OCI-LY1 (cell line): ENCODE results near the gene ESPL1.
A peak's percentile ranks its signal among the peaks of the same experiment; 100 is the strongest.

Experiments used
- H2AFZ ChIP-seq: fragments of 200-600 bp; sonication (generic), shearing (Covaris generic); 2 replicates; pipeline ENCODE4 v1.6.0; 2014; ENCODE audit warnings: antibody characterized with exemption, mild to moderate bottlenecking, low read length
- H3F3A ChIP-seq: fragments of 200-600 bp; sonication (generic), shearing (Covaris generic); 2 replicates; pipeline ENCODE4 v1.6.0; 2014; ENCODE audit warnings: mild to moderate bottlenecking, antibody characterized with exemption, low read length, moderate library complexity; ENCODE audit not compliant: insufficient read depth
- H3K27ac ChIP-seq: fragments of 200-600 bp; sonication (generic); 2 replicates; pipeline ENCODE4 v1.5.1; 2014; ENCODE audit warnings: low read length, mixed run types, mild to moderate bottlenecking, low read depth; ENCODE audit not compliant: poor library complexity, severe bottlenecking
- H3K27me3 ChIP-seq: fragments of 200-600 bp; sonication (generic); 2 replicates; pipeline ENCODE4 v1.6.0; 2014; ENCODE audit warnings: antibody characterized with exemption, mild to moderate bottlenecking, low read length, moderate library complexity; ENCODE audit not compliant: insufficient read depth
- H3K36me3 ChIP-seq: fragments of 200-600 bp; sonication (generic); 2 replicates; pipeline ENCODE4 v1.6.1; 2014; ENCODE audit warnings: mild to moderate bottlenecking, antibody characterized with exemption, low read length, moderate library complexity, mixed read lengths; ENCODE audit not compliant: insufficient read depth
- H3K4me1 ChIP-seq: fragments of 200-600 bp; sonication (generic); 2 replicates; pipeline ENCODE4 v1.5.1; 2014; ENCODE audit warnings: mild to moderate bottlenecking, low read length, moderate library complexity; ENCODE audit not compliant: insufficient read depth, severe bottlenecking
- H3K4me2 ChIP-seq: fragments of 200-600 bp; sonication (generic), shearing (Covaris generic); 2 replicates; pipeline ENCODE4 v1.6.1; 2014; ENCODE audit warnings: low read length
- H3K4me3 ChIP-seq: fragments of 200-600 bp; sonication (generic); 2 replicates; pipeline ENCODE4 v1.5.1; 2014; ENCODE audit warnings: low read length, low read depth, mild to moderate bottlenecking, mixed read lengths; ENCODE audit not compliant: poor library complexity, severe bottlenecking
- H3K79me2 ChIP-seq: fragments of 200-600 bp; shearing (Covaris generic); 2 replicates; pipeline ENCODE4 v1.6.1; 2016; ENCODE audit warnings: mixed run types, low read length, mixed read lengths; ENCODE audit not compliant: insufficient read depth
- H3K9ac ChIP-seq: fragments of 200-600 bp; sonication (generic), shearing (Covaris generic); 2 replicates; pipeline ENCODE4 v1.6.1; 2014; ENCODE audit warnings: mild to moderate bottlenecking, low read length, mixed read lengths
- H3K9me2 ChIP-seq: fragments of 200-600 bp; sonication (generic), shearing (Covaris generic); 2 replicates; pipeline ENCODE4 v1.6.1; 2014; ENCODE audit warnings: low read depth, mild to moderate bottlenecking, low read length, mixed read lengths
- H3K9me3 ChIP-seq: fragments of 200-600 bp; shearing (Covaris generic); 2 replicates; pipeline ENCODE4 v1.6.1; 2014; ENCODE audit warnings: low read length, mixed read lengths
- H4K20me1 ChIP-seq: fragments of 200-600 bp; sonication (generic), shearing (Covaris generic); 2 replicates; pipeline ENCODE4 v1.6.0; 2016; ENCODE audit warnings: mild to moderate bottlenecking, low read length; ENCODE audit not compliant: insufficient read depth
- CTCF ChIP-seq: fragments of 200-600 bp; sonication (generic), shearing (Covaris generic); IDR thresholded peaks from 2 replicates; pipeline ENCODE4 v1.5.1; 2017; ENCODE audit warnings: mild to moderate bottlenecking, antibody characterized with exemption, low read length, moderate library complexity, mixed read lengths
- EZH2 ChIP-seq: fragments of 200-600 bp; sonication (generic), shearing (Covaris generic); IDR thresholded peaks from 2 replicates; pipeline ENCODE4 v1.8.0; 2017; ENCODE audit warnings: borderline replicate concordance, mixed run types, mild to moderate bottlenecking, antibody characterized with exemption, low read length, moderate library complexity, mixed read lengths

The ESPL1 gene

GRCh38 chr12:53252349-53252916 is 15.7 kb upstream of the ESPL1 start:
- Histone ChIP-seq H3K36me3 (peaks cover 13% of the 10 kb centered on the region; the same call in 1 of the 2 replicates), H2AFZ (peak overlapping the region; percentile 6; the same call in 1 of the 2 replicates), H3K79me2 (no peaks in the 10 kb centered on the region), H3K9ac (peak overlapping the region; percentile 93), H4K20me1 (no peaks in the 10 kb centered on the region), H3K9me2 (no peaks in the 10 kb centered on the region), H3K4me3 (peak overlapping the region; percentile 94), H3K27ac (no peak overlapping the region), H3K4me1 (peaks cover 32% of the 10 kb centered on the region), H3F3A (no peaks in the 10 kb centered on the region), H3K4me2 (peak overlapping the region; percentile 93), H3K9me3 (no peaks in the 10 kb centered on the region), H3K27me3 (no peaks in the 10 kb centered on the region)
- TF ChIP-seq CTCF (0 out of 2 replicates have a peak, but pooled peaks have one; percentile 5), EZH2 (no peak)

- no peaks in the 10 kb centered on the region for H3K9me3 ChIP-seq
- H4K20me1 ChIP-seq = no peaks in the 10 kb centered on the region
- H3K9me2 ChIP-seq = no peaks in the 10 kb centered on the region
- H3K9ac ChIP-seq = peak overlapping the region; percentile 93; the same call in 1 of the 2 replicates
- H3K27ac ChIP-seq = no peak overlapping the region
- H3K4me2 ChIP-seq = peak overlapping the region; percentile 93
- peaks cover 13% of the 10 kb centered on the region; the same call in 1 of the 2 replicates for H3K36me3 ChIP-seq
- no peaks in the 10 kb centered on the region for H3F3A ChIP-seq
- no peak for TF ChIP-seq EZH2
- no peak for TF ChIP-seq CTCF
- peaks cover 32% of the 10 kb centered on the region for H3K4me1 ChIP-seq
- no peak overlapping the region for H2AFZ ChIP-seq
- peak overlapping the region; percentile 94 for H3K4me3 ChIP-seq
- no peaks in the 10 kb centered on the region for H3K27me3 ChIP-seq
- H3K79me2 ChIP-seq = no peaks in the 10 kb centered on the region
Observed at GRCh38 chr12:53253298-53253697, 14.8 kb upstream of the ESPL1 start.

GRCh38 chr12:53254816-53255545 is 13.1 kb upstream of the ESPL1 start:
- H3K36me3 ChIP-seq = peaks cover 13% of the 10 kb centered on the region; the same call in 1 of the 2 replicates
- H3F3A ChIP-seq = no peaks in the 10 kb centered on the region
- TF ChIP-seq EZH2 (no peak), CTCF (no peak)
- H3K9me3 ChIP-seq = no peaks in the 10 kb centered on the region
- H3K27ac ChIP-seq = peak overlapping the region; percentile 38
- H2AFZ ChIP-seq = no peak overlapping the region
- H3K9me2 ChIP-seq = no peaks in the 10 kb centered on the region
- no peaks in the 10 kb centered on the region for H4K20me1 ChIP-seq
- H3K9ac ChIP-seq = no peak overlapping the region
- no peak overlapping the region for H3K4me3 ChIP-seq
- no peaks in the 10 kb centered on the region for H3K79me2 ChIP-seq
- no peak overlapping the region for H3K4me2 ChIP-seq
- H3K27me3 ChIP-seq = no peaks in the 10 kb centered on the region
- peaks cover 32% of the 10 kb centered on the region for H3K4me1 ChIP-seq
